HG02970 (cell line): ENCODE data around the gene TTYH2.
A peak's percentile ranks its signal among the peaks of the same experiment; 100 is the strongest.
"Not testable (repeated sequence)": the region's sequence is repeated elsewhere in the genome, so short reads cannot be mapped to it uniquely, and the experiment has no call there.

Experiments
- ATAC-seq: cut with Tn5 transposase; IDR thresholded peaks from one replicate; pipeline ENCODE4 v1.9.1; 2021; ENCODE audit warnings: mild to moderate bottlenecking, moderate library complexity, moderate number of reproducible peaks; ENCODE audit not compliant: unreplicated experiment, low FRiP score

The TTYH2 gene

GRCh38 chr17:74212913-74213791 lies at the start of gene TTYH2:
TTYH2 (plus strand) TSS chr17:74213571; CDS start chr17:74213588, 17 bp downstream.
- peak; percentile 57 for ATAC-seq

- ATAC-seq = no peak
These were observed 49.5 kb upstream of the TTYH2 start for GRCh38 chr17:74163836-74164235.

GRCh38 chr17:74164446-74165045 lies 48.8 kb upstream of the TTYH2 start:
- no peak for ATAC-seq

- no peak for ATAC-seq
These were observed 47.5 kb upstream of the TTYH2 start for GRCh38 chr17:74165797-74166365.

- no peak for ATAC-seq
These were observed 42.4 kb upstream of the TTYH2 start for GRCh38 chr17:74170924-74171323.

GRCh38 chr17:74172700-74173099 lies 40.7 kb upstream of the TTYH2 start:
- no peak for ATAC-seq

GRCh38 chr17:74176546-74177001 lies 36.8 kb upstream of the TTYH2 start:
- ATAC-seq = no peak

- ATAC-seq = no peak
These were observed 36.3 kb upstream of the TTYH2 start for GRCh38 chr17:74177018-74177450.

- ATAC-seq = no peak
These were observed 33.8 kb upstream of the TTYH2 start for GRCh38 chr17:74179576-74179975.

- ATAC-seq = no peak
These were observed 33.0 kb upstream of the TTYH2 start for GRCh38 chr17:74180336-74180735.

- no peak for ATAC-seq
These were observed 32.0 kb upstream of the TTYH2 start for GRCh38 chr17:74181341-74181740.

- no peak for ATAC-seq
These were observed 31.2 kb upstream of the TTYH2 start for GRCh38 chr17:74182041-74182723.

- ATAC-seq = no peak
These were observed 30.0 kb upstream of the TTYH2 start for GRCh38 chr17:74183411-74183810.

GRCh38 chr17:74185571-74186185 lies 27.7 kb upstream of the TTYH2 start:
- no peak for ATAC-seq

- no peak for ATAC-seq
These were observed 26.9 kb upstream of the TTYH2 start for GRCh38 chr17:74186498-74186897.

GRCh38 chr17:74187761-74188160 lies 25.6 kb upstream of the TTYH2 start:
- ATAC-seq = no peak

GRCh38 chr17:74188687-74189086 lies 24.7 kb upstream of the TTYH2 start:
- not testable (repeated sequence) for ATAC-seq

- no peak for ATAC-seq
These were observed 23.2 kb upstream of the TTYH2 start for GRCh38 chr17:74190154-74190553.

- no peak for ATAC-seq
These were observed 22.5 kb upstream of the TTYH2 start for GRCh38 chr17:74190807-74191406.
